CD14-positive monocyte (primary cell): ENCODE measurements around the gene UNC13C. TPM values are rescaled to one million over a fixed set of nuclear protein-coding genes. Genes with fewer than 3 reads are reported as not detected.

Source experiments
- DNase-seq, 3 donors: peaks; one replicate each; pipeline ENCODE4 v3.0.0-alpha.2; 2011 to 2022
- H2AFZ ChIP-seq: 2 replicates; pipeline ENCODE4 v1.6.0; 2012; ENCODE audit warnings: mild to moderate bottlenecking, low read depth, low read length, inconsistent platforms; ENCODE audit not compliant: insufficient read depth, poor library complexity, severe bottlenecking
- H3K27ac ChIP-seq, 2 donors: 1 replicate in 1 of 2; 2 replicates in 1 of 2; pipeline ENCODE4 v1.5.1; 2012 to 2013; ENCODE audit warnings: low read length in 2 of 2, control low read depth in 1 of 2, inconsistent platforms in 1 of 2, low read depth in 1 of 2, mild to moderate bottlenecking in 1 of 2
- H3K27me3 ChIP-seq, 2 donors: one replicate each; pipeline versions ENCODE4 v1.6.0 to v1.6.1; 2011 to 2013; ENCODE audit warnings: low read length in 2 of 2; ENCODE audit not compliant: control insufficient read depth in 2 of 2, insufficient read depth in 2 of 2
- H3K36me3 ChIP-seq, 2 donors: replicated peaks in 1 of 2; 1 replicate in 1 of 2; 2 replicates in 1 of 2; pipeline versions ENCODE4 v1.5.1 to v1.6.1; 2012 to 2013; ENCODE audit warnings: low read length in 2 of 2, control low read depth in 1 of 2, inconsistent platforms in 1 of 2, mild to moderate bottlenecking in 1 of 2; ENCODE audit not compliant: insufficient read depth in 2 of 2, control insufficient read depth in 1 of 2
- H3K4me1 ChIP-seq, 2 donors: 1 replicate in 1 of 2; 2 replicates in 1 of 2; pipeline versions ENCODE4 v1.5.1 to v1.6.1; 2012 to 2013; ENCODE audit warnings: low read length in 2 of 2, control low read depth in 1 of 2, inconsistent platforms in 1 of 2, mild to moderate bottlenecking in 1 of 2, moderate library complexity in 1 of 2; ENCODE audit not compliant: insufficient read depth in 2 of 2, control insufficient read depth in 1 of 2
- H3K4me2 ChIP-seq: replicated peaks from 2 replicates; pipeline ENCODE3; 2012; ENCODE audit warnings: low read length, moderate library complexity, mild to moderate bottlenecking; ENCODE audit not compliant: poor library complexity, severe bottlenecking; ENCODE audit errors: extremely low read depth
- H3K4me3 ChIP-seq, 3 experiments: fragments of 200-600 bp in 1 of 3; sonication (generic) in 1 of 3; replicated peaks in 1 of 3; 1 replicate in 2 of 3; 2 replicates in 1 of 3; pipeline ENCODE4 v1.5.1; 2011 to 2013; ENCODE audit warnings: low read length in 3 of 3, mild to moderate bottlenecking in 3 of 3, control low read depth in 2 of 3, low read depth in 2 of 3, inconsistent platforms in 1 of 3, moderate library complexity in 1 of 3
- H3K79me2 ChIP-seq: 2 replicates; pipeline ENCODE4 v1.6.0; 2012; ENCODE audit warnings: mild to moderate bottlenecking, control low read depth, inconsistent platforms, low read length, moderate library complexity; ENCODE audit not compliant: insufficient read depth
- H3K9ac ChIP-seq: 2 replicates; pipeline ENCODE4 v1.6.0; 2017; ENCODE audit warnings: low read length, mild to moderate bottlenecking; ENCODE audit not compliant: insufficient read depth, poor library complexity, severe bottlenecking
- H3K9me3 ChIP-seq, 2 donors: replicated peaks in 1 of 2; 1 replicate in 1 of 2; 2 replicates in 1 of 2; pipeline versions ENCODE4 v1.5.1 to v1.6.1; 2012 to 2013; ENCODE audit warnings: low read length in 2 of 2, control low read depth in 1 of 2; ENCODE audit not compliant: control insufficient read depth in 1 of 2, insufficient read depth in 1 of 2
- H4K20me1 ChIP-seq: 2 replicates; pipeline ENCODE4 v1.6.0; 2012; ENCODE audit warnings: mild to moderate bottlenecking, low read length, control low read depth, moderate library complexity; ENCODE audit not compliant: insufficient read depth
- H3K27ac Mint-ChIP-seq, 7 donors: one replicate each; pipeline ENCODE4 v1.8.0; 2020; ENCODE audit warnings: mild to moderate bottlenecking in 7 of 7, mixed read lengths in 7 of 7, moderate library complexity in 6 of 7, inconsistent platforms in 2 of 7
- H3K27me3 Mint-ChIP-seq, 3 donors: one replicate each; pipeline ENCODE4 v1.8.0; 2021 to 2022; ENCODE audit warnings: low read depth in 3 of 3, mild to moderate bottlenecking in 3 of 3, mixed read lengths in 3 of 3, moderate library complexity in 3 of 3, inconsistent platforms in 1 of 3
- H3K36me3 Mint-ChIP-seq, 2 donors: one replicate each; pipeline ENCODE4 v1.8.0; 2020; ENCODE audit warnings: mixed read lengths in 2 of 2, inconsistent platforms in 1 of 2, mild to moderate bottlenecking in 1 of 2
- H3K4me1 Mint-ChIP-seq: one replicate; pipeline ENCODE4 v1.8.0; 2020; ENCODE audit warnings: mild to moderate bottlenecking, mixed read lengths
- H3K4me3 Mint-ChIP-seq, 2 donors: one replicate each; pipeline ENCODE4 v1.8.0; 2020; ENCODE audit warnings: mild to moderate bottlenecking in 2 of 2, mixed read lengths in 2 of 2, moderate library complexity in 1 of 2
- H3K9me3 Mint-ChIP-seq, 7 donors: one replicate each; pipeline ENCODE4 v1.8.0; 2020 to 2022; ENCODE audit warnings: mixed read lengths in 7 of 7, mild to moderate bottlenecking in 6 of 7, moderate library complexity in 6 of 7, inconsistent platforms in 2 of 7
- CTCF ChIP-seq: fragments of 200-600 bp; IDR thresholded peaks from one replicate; pipeline ENCODE4 v1.8.0; 2022; ENCODE audit warnings: antibody characterized with exemption, mild to moderate bottlenecking
- WGBS: methylation state at CpG from one replicate; pipeline ENCODE4 v1.1.5; 2013; ENCODE audit warnings: missing lambda C conversion rate; ENCODE audit not compliant: insufficient coverage; 5-methylcytosine and 5-hydroxymethylcytosine counted together
- intact Hi-C, 2 donors: fragments of 100-400 bp; cut with micrococcal nuclease; formaldehyde crosslinking; loops; one replicate each; pipeline versions ENCODE4 v1.15.0 to v1.15.1; 2023
- polyA plus RNA-seq, 3 donors: library from polyadenylated mRNA; depleted of rRNA in 1 of 3; unstranded in 2 of 3; stranded (reverse) in 1 of 3; fragments of 300-500 nt in 2 of 3; fragments of >200 nt in 1 of 3; fragmentation: Illumina TruSeq in 2 of 3; gene quantifications; 1 replicate in 2 of 3; 2 replicates in 1 of 3; pipeline ENCODE4 v1.2.3, GENCODE V29; 2012 to 2021

UNC13C gene
- polyA plus RNA-seq, 3 donors: not detected

GRCh38 chr15:54514601-54515000 lies 536.4 kb downstream of the UNC13C start:
- H3K27ac Mint-ChIP-seq: no peak overlapping the region
- H3K27ac ChIP-seq: no peak overlapping the region
- no peak for TF ChIP-seq CTCF
- H3K4me3 Mint-ChIP-seq: no peak overlapping the region
- no peak overlapping the region for H3K4me3 ChIP-seq
- no peaks in the 10 kb centered on the region for H4K20me1 ChIP-seq
- no peak overlapping the region for H3K9ac ChIP-seq
- intact Hi-C loops: no loop called here
- H2AFZ ChIP-seq: no peak overlapping the region
- H3K36me3 ChIP-seq: no peaks in the 10 kb centered on the region
- no peaks in the 10 kb centered on the region for H3K79me2 ChIP-seq
- no peaks in the 10 kb centered on the region for H3K36me3 Mint-ChIP-seq
- H3K9me3 ChIP-seq: no peaks in the 10 kb centered on the region
- WGBS: no CpG with 5 or more reads among the region's 2 CpGs
- peaks cover 0 to 3% (median 0%) of the 10 kb centered on the region in 3 donors for H3K27me3 Mint-ChIP-seq
- H3K4me1 Mint-ChIP-seq: peaks cover 8% of the 10 kb centered on the region
- H3K9me3 Mint-ChIP-seq: no peaks in the 10 kb centered on the region
- H3K4me2 ChIP-seq: no peak overlapping the region
- no peaks in the 10 kb centered on the region for H3K27me3 ChIP-seq
- peaks cover 0 to under 1% of the 10 kb centered on the region in 2 donors for H3K4me1 ChIP-seq
- no peak for DNase-seq

GRCh38 chr15:54515664-54516582 lies 537.7 kb downstream of the UNC13C start:
- H3K4me3 ChIP-seq: no peak overlapping the region
- no peak overlapping the region for H3K27ac Mint-ChIP-seq

More at GRCh38 chr15:54515664-54516582, 537.7 kb downstream of the UNC13C start:
- Mint-ChIP-seq H3K4me3 (no peak overlapping the region), H3K27me3 (peaks cover 0 to 3% (median 0%) of the 10 kb centered on the region in 3 donors), H3K36me3 (no peaks in the 10 kb centered on the region), H3K4me1 (peaks cover 13% of the 10 kb centered on the region), H3K9me3 (no peaks in the 10 kb centered on the region)
- H2AFZ ChIP-seq: no peak overlapping the region
- peaks cover 0 to 5% of the 10 kb centered on the region in 2 donors for H3K4me1 ChIP-seq
- no peaks in the 10 kb centered on the region for H4K20me1 ChIP-seq
- no peak overlapping the region for H3K27ac ChIP-seq
- H3K4me2 ChIP-seq: no peak overlapping the region
- H3K9me3 ChIP-seq: no peaks in the 10 kb centered on the region
- 96% methylated on average over 5 of the region's 9 CpGs for WGBS
- no peaks in the 10 kb centered on the region for H3K27me3 ChIP-seq
- no peaks in the 10 kb centered on the region for H3K79me2 ChIP-seq
- intact Hi-C loops: no loop called here
- TF ChIP-seq CTCF: no peak
- H3K9ac ChIP-seq: no peak overlapping the region
- DNase-seq: no peak
- no peaks in the 10 kb centered on the region for H3K36me3 ChIP-seq
